ENCODE data around the gene PNMT. TPM values are rescaled to one million over a fixed set of nuclear protein-coding genes. Genes with fewer than 3 reads are reported as not detected.

The PNMT gene
- polyA plus RNA-seq: 1 to 10 TPM; 1.4 to 7.8 (median 4.9) TPM
- long read RNA-seq, donor 1: 0 reads
- long read RNA-seq, donor 2: 0 reads
- long read RNA-seq, donor 3: 0 reads
- long read RNA-seq, donor 4: 0 reads
- long read RNA-seq, donor 5, partial matches to known transcripts: 0 of 3 reads
- long read RNA-seq, donor 5, other reads (novel, unspliced or antisense): 0 of 3 reads
- long read RNA-seq, donor 6, partial matches to known transcripts: 0 of 2 reads
- long read RNA-seq, donor 6, other reads (novel, unspliced or antisense): 0 of 2 reads
- long read RNA-seq, donor 7, partial matches to known transcripts: 0 of 4 reads
- long read RNA-seq, donor 7, other reads (novel, unspliced or antisense): 0 of 4 reads
- long read RNA-seq, donor 8: 0 reads
- long read RNA-seq, donor 9: 0 reads
- long read RNA-seq, donor 10, partial matches to known transcripts: 0 of 1 reads
- long read RNA-seq, donor 10, other reads (novel, unspliced or antisense): 0 of 1 reads

- WGBS, 3 donors: 2% methylated on average over 41 to 85 of the region's 85 CpGs
- peaks cover 0 to 46% (median 9%) of the 10 kb centered on the region in 3 donors for H3K4me1 ChIP-seq (ENCODE audit: control insufficient read depth in 3 of 3, insufficient read depth in 2 of 3, low read depth in 1 of 3, low read length in 2 of 3)
- H3K4me3 ChIP-seq (ENCODE audit: low read depth in 1 of 3, low read length in 3 of 3): peak within 1 kb of the TSS; percentile 19 to 47 (median 30)
- peaks cover 0 to 11% (median 0%) of the 10 kb centered on the region in 3 donors for H3K36me3 ChIP-seq (ENCODE audit: control insufficient read depth in 3 of 3, insufficient read depth in 2 of 3, low read depth in 1 of 3, low read length in 3 of 3)
- no peak within 1 kb of the TSS for H3K27ac ChIP-seq (ENCODE audit: low read depth in 1 of 3, low read length in 2 of 3)
- H3K27me3 ChIP-seq (ENCODE audit: control insufficient read depth in 3 of 3, insufficient read depth in 3 of 3, low read length in 3 of 3): peaks cover 0 to 24% (median 3%) of the 10 kb centered on the region in 3 donors
- DNase-seq (peak; percentile 66 to 86), FAIRE-seq (no peak)
- peaks cover 0 to 4% of the 10 kb centered on the region in 2 donors for H3K9me3 ChIP-seq (ENCODE audit: control insufficient read depth in 2 of 2, insufficient read depth in 1 of 2, low read depth in 1 of 2, low read length in 1 of 2)
These were observed at the start of gene PNMT for GRCh38 chr17:39667945-39668924. Gene PNMT (plus strand): TSS chr17:39668453. CDS start chr17:39668476, 23 bp downstream.

GRCh38 chr17:39618956-39619785 lies 49.1 kb upstream of the PNMT start:
- no peaks in the 10 kb centered on the region for H3K9me3 ChIP-seq (ENCODE audit: control insufficient read depth in 2 of 2, insufficient read depth in 1 of 2, low read depth in 1 of 2, low read length in 1 of 2)
- peaks cover 0 to 30% (median 3%) of the 10 kb centered on the region in 3 donors for H3K27me3 ChIP-seq (ENCODE audit: control insufficient read depth in 3 of 3, insufficient read depth in 3 of 3, low read length in 3 of 3)
- DNase-seq (no peak), FAIRE-seq (no peak)
- WGBS, 3 donors: 22 to 53% (median 28%) methylated on average over 13 of the region's 13 CpGs
- H3K4me1 ChIP-seq (ENCODE audit: control insufficient read depth in 3 of 3, insufficient read depth in 2 of 3, low read depth in 1 of 3, low read length in 2 of 3): peaks cover 2 to 24% (median 3%) of the 10 kb centered on the region in 3 donors
- no peak overlapping the region for H3K27ac ChIP-seq (ENCODE audit: low read depth in 1 of 3, low read length in 2 of 3)
- no peaks in the 10 kb centered on the region for H3K36me3 ChIP-seq (ENCODE audit: control insufficient read depth in 3 of 3, insufficient read depth in 2 of 3, low read depth in 1 of 3, low read length in 3 of 3)
- no peak overlapping the region for H3K4me3 ChIP-seq (ENCODE audit: low read depth in 1 of 3, low read length in 3 of 3)

GRCh38 chr17:39619786-39620101 lies 48.5 kb upstream of the PNMT start:
- Histone ChIP-seq H3K27ac (ENCODE audit: low read depth in 1 of 3, low read length in 2 of 3) (no peak overlapping the region), H3K4me1 (ENCODE audit: control insufficient read depth in 3 of 3, insufficient read depth in 2 of 3, low read depth in 1 of 3, low read length in 2 of 3) (peaks cover 2 to 24% (median 3%) of the 10 kb centered on the region in 3 donors), H3K27me3 (ENCODE audit: control insufficient read depth in 3 of 3, insufficient read depth in 3 of 3, low read length in 3 of 3) (peaks cover 0 to 25% (median 0%) of the 10 kb centered on the region in 3 donors), H3K4me3 (ENCODE audit: low read depth in 1 of 3, low read length in 3 of 3) (no peak overlapping the region), H3K36me3 (ENCODE audit: control insufficient read depth in 3 of 3, insufficient read depth in 2 of 3, low read depth in 1 of 3, low read length in 3 of 3) (no peaks in the 10 kb centered on the region), H3K9me3 (ENCODE audit: control insufficient read depth in 2 of 2, insufficient read depth in 1 of 2, low read depth in 1 of 2, low read length in 1 of 2) (no peaks in the 10 kb centered on the region)
- DNase-seq (peak in 1 of 2 donors; percentile 60), FAIRE-seq (no peak)
- 0 to 64% (median 40%) methylated on average over 1 of the region's 1 CpG for WGBS, 3 donors

GRCh38 chr17:39621523-39622379 lies 46.5 kb upstream of the PNMT start:
- peak overlapping the region in 1 of 3 donors; percentile 1 for H3K27ac ChIP-seq (ENCODE audit: low read depth in 1 of 3, low read length in 2 of 3)
- peaks cover 2 to 40% (median 5%) of the 10 kb centered on the region in 3 donors for H3K4me1 ChIP-seq (ENCODE audit: control insufficient read depth in 3 of 3, insufficient read depth in 2 of 3, low read depth in 1 of 3, low read length in 2 of 3)
- H3K9me3 ChIP-seq (ENCODE audit: control insufficient read depth in 2 of 2, insufficient read depth in 1 of 2, low read depth in 1 of 2, low read length in 1 of 2): no peaks in the 10 kb centered on the region
- H3K36me3 ChIP-seq (ENCODE audit: control insufficient read depth in 3 of 3, insufficient read depth in 2 of 3, low read depth in 1 of 3, low read length in 3 of 3): no peaks in the 10 kb centered on the region
- 8 to 12% (median 9%) methylated on average over 24 to 26 of the region's 26 CpGs for WGBS, 3 donors
- H3K27me3 ChIP-seq (ENCODE audit: control insufficient read depth in 3 of 3, insufficient read depth in 3 of 3, low read length in 3 of 3): peaks cover 0 to 18% (median 8%) of the 10 kb centered on the region in 3 donors
- peak; percentile 85 to 89 for DNase-seq
- no peak for FAIRE-seq
- H3K4me3 ChIP-seq (ENCODE audit: low read depth in 1 of 3, low read length in 3 of 3): no peak overlapping the region

GRCh38 chr17:39622380-39623006 lies 45.8 kb upstream of the PNMT start:
- Histone ChIP-seq H3K9me3 (ENCODE audit: control insufficient read depth in 2 of 2, insufficient read depth in 1 of 2, low read depth in 1 of 2, low read length in 1 of 2) (no peaks in the 10 kb centered on the region), H3K4me1 (ENCODE audit: control insufficient read depth in 3 of 3, insufficient read depth in 2 of 3, low read depth in 1 of 3, low read length in 2 of 3) (peaks cover 2 to 44% (median 5%) of the 10 kb centered on the region in 3 donors), H3K36me3 (ENCODE audit: control insufficient read depth in 3 of 3, insufficient read depth in 2 of 3, low read depth in 1 of 3, low read length in 3 of 3) (no peaks in the 10 kb centered on the region), H3K4me3 (ENCODE audit: low read depth in 1 of 3, low read length in 3 of 3) (no peak overlapping the region), H3K27me3 (ENCODE audit: control insufficient read depth in 3 of 3, insufficient read depth in 3 of 3, low read length in 3 of 3) (peaks cover 0 to 13% (median 8%) of the 10 kb centered on the region in 3 donors), H3K27ac (ENCODE audit: low read depth in 1 of 3, low read length in 2 of 3) (peak overlapping the region in 1 of 3 donors; percentile 1)
- no peak for DNase-seq
- 55 to 61% (median 56%) methylated on average over 16 of the region's 16 CpGs for WGBS, 3 donors
- no peak for FAIRE-seq

- Histone ChIP-seq H3K4me3 (ENCODE audit: low read depth in 1 of 3, low read length in 3 of 3) (no peak overlapping the region), H3K4me1 (ENCODE audit: control insufficient read depth in 3 of 3, insufficient read depth in 2 of 3, low read depth in 1 of 3, low read length in 2 of 3) (peaks cover 2 to 51% (median 3%) of the 10 kb centered on the region in 3 donors), H3K27me3 (ENCODE audit: control insufficient read depth in 3 of 3, insufficient read depth in 3 of 3, low read length in 3 of 3) (peaks cover 0 to 13% (median 12%) of the 10 kb centered on the region in 3 donors), H3K9me3 (ENCODE audit: control insufficient read depth in 2 of 2, insufficient read depth in 1 of 2, low read depth in 1 of 2, low read length in 1 of 2) (no peaks in the 10 kb centered on the region), H3K36me3 (ENCODE audit: control insufficient read depth in 3 of 3, insufficient read depth in 2 of 3, low read depth in 1 of 3, low read length in 3 of 3) (no peaks in the 10 kb centered on the region), H3K27ac (ENCODE audit: low read depth in 1 of 3, low read length in 2 of 3) (no peak overlapping the region)
- peak; percentile 83 to 88 for DNase-seq
- WGBS, 3 donors: 0 to 5% (median 4%) methylated on average over 16 of the region's 16 CpGs
- no peak for FAIRE-seq
These were observed 44.8 kb upstream of the PNMT start for GRCh38 chr17:39623356-39623950.

GRCh38 chr17:39624313-39624712 lies 43.9 kb upstream of the PNMT start:
- Histone ChIP-seq H3K4me3 (ENCODE audit: low read depth in 1 of 3, low read length in 3 of 3) (no peak overlapping the region), H3K27me3 (ENCODE audit: control insufficient read depth in 3 of 3, insufficient read depth in 3 of 3, low read length in 3 of 3) (peaks cover 0 to 13% (median 12%) of the 10 kb centered on the region in 3 donors), H3K27ac (ENCODE audit: low read depth in 1 of 3, low read length in 2 of 3) (no peak overlapping the region), H3K4me1 (ENCODE audit: control insufficient read depth in 3 of 3, insufficient read depth in 2 of 3, low read depth in 1 of 3, low read length in 2 of 3) (peaks cover 2 to 53% (median 3%) of the 10 kb centered on the region in 3 donors), H3K9me3 (ENCODE audit: control insufficient read depth in 2 of 2, insufficient read depth in 1 of 2, low read depth in 1 of 2, low read length in 1 of 2) (no peaks in the 10 kb centered on the region), H3K36me3 (ENCODE audit: control insufficient read depth in 3 of 3, insufficient read depth in 2 of 3, low read depth in 1 of 3, low read length in 3 of 3) (no peaks in the 10 kb centered on the region)
- WGBS, 3 donors: 72 to 82% (median 75%) methylated on average over 8 of the region's 8 CpGs
- FAIRE-seq (no peak), DNase-seq (no peak)

Measured in small intestine (tissue), 16 donors.